SK-N-MC (cell line): Measurements from ENCODE around the gene FOS.

Experiments used
- DNase-seq: peaks from one replicate; pipeline ENCODE4 v3.0.0-alpha.2; 2011; ENCODE audit warnings: low read depth, low spot score
- H3K27ac ChIP-seq: fragments of 200-600 bp; sonication (generic); 2 replicates; pipeline ENCODE4 v1.5.1; 2016; ENCODE audit warnings: mixed run types
- H3K36me3 ChIP-seq: fragments of 200-600 bp; sonication (generic); 2 replicates; pipeline ENCODE4 v1.6.1; 2017; ENCODE audit warnings: antibody characterized with exemption, low read length, mixed read lengths; ENCODE audit not compliant: insufficient read depth
- H3K4me3 ChIP-seq: fragments of 200-600 bp; sonication (generic); 2 replicates; pipeline ENCODE4 v1.5.1; 2016
- H3K9ac ChIP-seq: fragments of 200-600 bp; sonication (generic); 2 replicates; pipeline ENCODE4 v1.8.0; 2017; ENCODE audit warnings: mixed run types, mixed read lengths; ENCODE audit not compliant: insufficient read length
- H3K9me3 ChIP-seq: fragments of 200-600 bp; sonication (generic); 2 replicates; pipeline ENCODE4 v1.6.1; 2017; ENCODE audit warnings: low read depth, mild to moderate bottlenecking, antibody characterized with exemption, low read length, moderate library complexity, mixed read lengths
- EZH2 ChIP-seq: fragments of 200-600 bp; sonication (generic); IDR thresholded peaks from one replicate; pipeline ENCODE4 v1.6.1; 2017; ENCODE audit warnings: antibody characterized with exemption
- FOXP2 ChIP-seq: optimal IDR thresholded peaks from 2 replicates; pipeline ENCODE3; 2011; ENCODE audit warnings: mild to moderate bottlenecking, moderate library complexity; ENCODE audit not compliant: insufficient read depth; ENCODE audit errors: extremely low read length, control extremely low read depth
- POLR2AphosphoS5 ChIP-seq: IDR thresholded peaks from 2 replicates; pipeline ENCODE4 v1.6.1; 2012; ENCODE audit warnings: mild to moderate bottlenecking, low read depth, low read length, borderline replicate concordance

The FOS gene

GRCh38 chr14:75258803-75259509 is 19.7 kb upstream of the FOS start:
- peak; percentile 97 for TF ChIP-seq FOXP2
- TF ChIP-seq EZH2, result no peak
- Histone ChIP-seq H3K9ac (peak overlapping the region; percentile 89), H3K9me3 (no peaks in the 10 kb centered on the region), H3K36me3 (no peaks in the 10 kb centered on the region), H3K27ac (peak overlapping the region; percentile 99), H3K4me3 (peak overlapping the region; percentile 77)
- DNase-seq, result peak; percentile 99

- Histone ChIP-seq H3K9ac (peak overlapping the region; percentile 88), H3K9me3 (no peaks in the 10 kb centered on the region), H3K36me3 (no peaks in the 10 kb centered on the region), H3K27ac (peak overlapping the region; percentile 99), H3K4me3 (peak overlapping the region; percentile 77)
- no peak for DNase-seq
- TF ChIP-seq POLR2AphosphoS5 (no peak; the same call in 1 of the 2 replicates), EZH2 (no peak), FOXP2 (no peak)
Measured at GRCh38 chr14:75259510-75259855, 19.1 kb upstream of the FOS start.

- DNase-seq, result no peak
- Histone ChIP-seq H3K4me3 (peak overlapping the region; percentile 77), H3K36me3 (no peaks in the 10 kb centered on the region), H3K9ac (peak overlapping the region; percentile 88), H3K27ac (peak overlapping the region; percentile 99), H3K9me3 (no peaks in the 10 kb centered on the region)
- no peak for TF ChIP-seq EZH2
- no peak; the same call in 1 of the 2 replicates for TF ChIP-seq POLR2AphosphoS5
- TF ChIP-seq FOXP2, result no peak
Measured at GRCh38 chr14:75260025-75260763, 18.4 kb upstream of the FOS start.

- H3K27ac ChIP-seq, result peak overlapping the region; percentile 87
- no peak for DNase-seq
- H3K36me3 ChIP-seq, result no peaks in the 10 kb centered on the region
- H3K9me3 ChIP-seq, result no peaks in the 10 kb centered on the region
- no peak overlapping the region for H3K4me3 ChIP-seq
- H3K9ac ChIP-seq, result no peak overlapping the region
- TF ChIP-seq EZH2 (no peak), FOXP2 (no peak), POLR2AphosphoS5 (no peak)
Measured at GRCh38 chr14:75261820-75262219, 16.8 kb upstream of the FOS start.

- no peak overlapping the region for H3K9ac ChIP-seq
- TF ChIP-seq FOXP2 (no peak), POLR2AphosphoS5 (no peak), EZH2 (no peak)
- H3K9me3 ChIP-seq, result no peaks in the 10 kb centered on the region
- 0 out of 2 replicates have a peak overlapping the region, but pooled peaks have one; percentile 0 for H3K27ac ChIP-seq
- DNase-seq, result no peak
- no peaks in the 10 kb centered on the region for H3K36me3 ChIP-seq
- H3K4me3 ChIP-seq, result no peak overlapping the region
Measured at GRCh38 chr14:75262641-75263040, 16.0 kb upstream of the FOS start.

- TF ChIP-seq EZH2 (no peak), POLR2AphosphoS5 (no peak), FOXP2 (no peak)
- Histone ChIP-seq H3K4me3 (no peak overlapping the region), H3K9ac (no peak overlapping the region), H3K36me3 (no peaks in the 10 kb centered on the region), H3K9me3 (no peaks in the 10 kb centered on the region), H3K27ac (peak overlapping the region; percentile 19)
- no peak for DNase-seq
Measured at GRCh38 chr14:75264036-75264435, 14.6 kb upstream of the FOS start.

GRCh38 chr14:75267141-75267721 is 11.4 kb upstream of the FOS start:
- DNase-seq, result no peak
- Histone ChIP-seq H3K4me3 (no peak overlapping the region), H3K36me3 (no peaks in the 10 kb centered on the region), H3K27ac (peak overlapping the region; percentile 96), H3K9me3 (no peaks in the 10 kb centered on the region), H3K9ac (peak overlapping the region; percentile 71)
- TF ChIP-seq POLR2AphosphoS5 (no peak), FOXP2 (no peak), EZH2 (no peak)

- H3K9ac ChIP-seq, result no peak overlapping the region
- DNase-seq, result no peak
- H3K36me3 ChIP-seq, result no peaks in the 10 kb centered on the region
- H3K4me3 ChIP-seq, result no peak overlapping the region
- no peak for TF ChIP-seq EZH2
- H3K9me3 ChIP-seq, result no peaks in the 10 kb centered on the region
- H3K27ac ChIP-seq, result peak overlapping the region; percentile 70
Measured at GRCh38 chr14:75268633-75269550, 9.7 kb upstream of the FOS start.
